HCT116 (cell line): ENCODE results near the gene EFS. TPM values are rescaled to one million over a fixed set of nuclear protein-coding genes. Genes with fewer than 3 reads are reported as not detected.

Experiments
- ATAC-seq: fragments of 200-7000 bp; cut with Tn5 transposase; 2 replicates; pipeline ENCODE4 v1.9.1; 2020; ENCODE audit warnings: mild to moderate bottlenecking, moderate library complexity
- BruUV-seq: library from RNA; stranded (reverse); fragments of 400-500 nt; replicated peaks from 2 replicates; lab custom pipeline; 2021; lab: Mats Ljungman, UMichigan
- CTCF ChIA-PET: fragments of 300-600 bp; sonication (Branson Sonifier 250); formaldehyde crosslinking; loops from one replicate; lab custom pipeline; 2021; ENCODE audit warnings: antibody characterized with exemption; lab: Charles Lee
- POLR2A ChIA-PET: fragments of 300-600, 350-600 bp; sonication (Branson Sonifier 250); formaldehyde crosslinking; loops from one replicate; lab custom pipeline; 2021; ENCODE audit warnings: antibody characterized with exemption; lab: Charles Lee
- RAD21 ChIA-PET, 2 experiments: fragments of 300-600 bp; sonication (Branson Sonifier 250); formaldehyde crosslinking; loops; one replicate each; lab custom pipeline; 2023; ENCODE audit warnings: low total read pairs in 2 of 2; ENCODE audit not compliant: uncharacterized antibody in 2 of 2, unreplicated experiment in 2 of 2, low non-redundant PET in 1 of 2; lab: Charles Lee
- DNase-seq: peaks from one replicate; pipeline ENCODE4 v3.0.0-alpha.2; 2010; ENCODE audit warnings: low read depth, low spot score
- H2AFZ ChIP-seq: fragments of 200-600 bp; shearing (Covaris generic), sonication (generic); 2 replicates; pipeline ENCODE4 v1.6.1; 2017; ENCODE audit warnings: low read depth, mixed run types, mixed read lengths, antibody characterized with exemption, low read length; ENCODE audit not compliant: poor library complexity, severe bottlenecking
- H3K27ac ChIP-seq: 2 replicates; pipeline ENCODE4 v1.5.1; 2012; ENCODE audit warnings: low read depth, low read length
- H3K27me3 ChIP-seq: fragments of 200-600 bp; sonication (generic); 2 replicates; pipeline ENCODE4 v1.6.1; 2016; ENCODE audit warnings: mixed run types, low read length, mixed read lengths; ENCODE audit not compliant: insufficient read depth
- H3K36me3 ChIP-seq, 2 experiments: fragments of 200-500 bp in 1 of 2; fragments of 200-600 bp in 1 of 2; sonication (Bioruptor generic) in 1 of 2; sonication (generic) in 1 of 2; 2 replicates each; pipeline versions ENCODE4 v1.5.1 to v1.6.1; 2014 to 2016; ENCODE audit warnings: low read length in 2 of 2, inconsistent platforms in 1 of 2, mixed read lengths in 1 of 2, mixed run types in 1 of 2; ENCODE audit not compliant: insufficient read depth in 2 of 2, control insufficient read depth in 1 of 2
- H3K4me1 ChIP-seq, 2 experiments: fragments of 200-600 bp in 1 of 2; sonication (generic) in 1 of 2; 2 replicates each; pipeline versions ENCODE4 v1.5.1 to v1.6.1; 2012 to 2017; ENCODE audit warnings: low read length in 2 of 2, inconsistent platforms in 1 of 2, mild to moderate bottlenecking in 1 of 2, mixed read lengths in 1 of 2, mixed run types in 1 of 2, moderate library complexity in 1 of 2; ENCODE audit not compliant: insufficient read depth in 2 of 2, control insufficient read depth in 1 of 2
- H3K4me2 ChIP-seq: fragments of 200-600 bp; sonication (generic); 2 replicates; pipeline ENCODE4 v1.6.1; 2017; ENCODE audit warnings: mixed run types, low read length, mixed read lengths
- H3K4me3 ChIP-seq, 2 experiments: fragments of 200-600 bp in 1 of 2; sonication (generic) in 1 of 2; replicated peaks in 1 of 2; 2 replicates each; pipeline ENCODE4 v1.5.1; 2011 to 2016; ENCODE audit warnings: low read length in 2 of 2, control low read depth in 1 of 2, low read depth in 1 of 2, mild to moderate bottlenecking in 1 of 2, mixed read lengths in 1 of 2, mixed run types in 1 of 2
- H3K79me2 ChIP-seq: fragments of 200-600 bp; sonication (generic); 2 replicates; pipeline ENCODE4 v1.6.1; 2017; ENCODE audit warnings: mild to moderate bottlenecking, mixed run types, low read length, moderate library complexity, mixed read lengths; ENCODE audit not compliant: insufficient read depth
- H3K9ac ChIP-seq: fragments of 200-600 bp; sonication (generic); 2 replicates; pipeline ENCODE4 v1.6.1; 2016; ENCODE audit warnings: low read length, mixed read lengths
- H3K9me2 ChIP-seq: fragments of 200-600 bp; sonication (generic), shearing (Covaris generic); 2 replicates; pipeline ENCODE4 v1.6.1; 2017; ENCODE audit warnings: mixed run types, mild to moderate bottlenecking, moderate library complexity; ENCODE audit not compliant: insufficient read depth
- H3K9me3 ChIP-seq, 2 experiments: fragments of 200-500 bp in 1 of 2; fragments of 200-600 bp in 1 of 2; sonication (Bioruptor generic) in 1 of 2; sonication (generic) in 1 of 2; 2 replicates each; pipeline ENCODE4 v1.6.1; 2014 to 2017; ENCODE audit warnings: low read length in 2 of 2, mixed read lengths in 2 of 2, inconsistent platforms in 1 of 2, low read depth in 1 of 2, mild to moderate bottlenecking in 1 of 2, mixed run types in 1 of 2, moderate library complexity in 1 of 2; ENCODE audit not compliant: control insufficient read depth in 1 of 2, insufficient read depth in 1 of 2
- H4K20me1 ChIP-seq: fragments of 200-600 bp; sonication (generic), shearing (Covaris generic); 2 replicates; pipeline ENCODE4 v1.6.1; 2017; ENCODE audit warnings: mixed run types, mild to moderate bottlenecking, moderate library complexity; ENCODE audit not compliant: insufficient read depth
- CBX3 ChIP-seq: IDR thresholded peaks from 2 replicates; pipeline ENCODE4 v1.6.1; 2012; ENCODE audit warnings: low read depth
- CEBPB ChIP-seq: IDR thresholded peaks from 2 replicates; pipeline ENCODE4 v1.6.1; 2012; ENCODE audit warnings: low read depth
- EZH2 ChIP-seq: fragments of 200-600 bp; sonication (generic); IDR thresholded peaks from 2 replicates; pipeline ENCODE4 v1.6.1; 2017; ENCODE audit warnings: antibody characterized with exemption, mixed run types
- EZH2phosphoT487 ChIP-seq: fragments of 200-600 bp; IDR thresholded peaks from 2 replicates; pipeline ENCODE4 v1.6.1; 2018; ENCODE audit warnings: antibody characterized with exemption, borderline replicate concordance
- FOSL1 ChIP-seq: IDR thresholded peaks from 2 replicates; pipeline ENCODE4 v1.6.1; 2012; ENCODE audit warnings: low read depth
- POLR2A ChIP-seq: IDR thresholded peaks from 2 replicates; pipeline ENCODE4 v1.7.0; 2011; ENCODE audit warnings: borderline replicate concordance; ENCODE audit not compliant: insufficient read depth, insufficient read length; ENCODE audit errors: extremely low read depth
- POLR2AphosphoS5 ChIP-seq: IDR thresholded peaks from 2 replicates; pipeline ENCODE4 v1.6.1; 2011; ENCODE audit warnings: mild to moderate bottlenecking, low read depth, low read length, moderate library complexity
- SIN3A ChIP-seq: IDR thresholded peaks from 2 replicates; pipeline ENCODE4 v1.6.1; 2012; ENCODE audit warnings: low read depth
- SP1 ChIP-seq: IDR thresholded peaks from 2 replicates; pipeline ENCODE4 v1.6.1; 2012; ENCODE audit warnings: low read depth
- SRF ChIP-seq: IDR thresholded peaks from 2 replicates; pipeline ENCODE4 v1.6.1; 2012; ENCODE audit warnings: low read depth
- TCF7L2 ChIP-seq: IDR thresholded peaks from 2 replicates; pipeline ENCODE4 v1.7.0; 2011; ENCODE audit warnings: borderline replicate concordance, inconsistent platforms; ENCODE audit not compliant: insufficient read depth, insufficient read length; ENCODE audit errors: extremely low read depth
- YY1 ChIP-seq: IDR thresholded peaks from 2 replicates; pipeline ENCODE4 v1.6.1; 2011; ENCODE audit warnings: low read length, low read depth, moderate library complexity, mild to moderate bottlenecking; ENCODE audit not compliant: insufficient replicate concordance; ENCODE audit errors: extremely low read depth
- ZFX ChIP-seq: fragments of 450-650 bp; IDR thresholded peaks from 2 replicates; pipeline ENCODE4 v1.6.1; 2017
- ZNF274 ChIP-seq: fragments of 200-500 bp; sonication (Bioruptor generic); IDR thresholded peaks from 2 replicates; pipeline ENCODE4 v1.6.1; 2014; ENCODE audit warnings: mild to moderate bottlenecking, low read depth, low read length, inconsistent platforms
- intact Hi-C: fragments of 100-400 bp; cut with micrococcal nuclease; formaldehyde crosslinking; loops from 2 replicates; pipeline ENCODE4 v1.10.0; 2022
- total RNA-seq: library from RNA; stranded (reverse); gene quantifications from one replicate; pipeline ENCODE4 v1.2.1, GENCODE V29; 2021; ENCODE audit not compliant: unreplicated experiment
- TF ChIP-seq, protein P1 (sequence below): IDR thresholded peaks from 2 replicates; pipeline ENCODE4 v1.6.1; 2012
- TF ChIP-seq, protein P2 (sequence below): IDR thresholded peaks from 2 replicates; pipeline ENCODE4 v1.6.1; 2012

The EFS gene
- total RNA-seq, 1 experiment from 2014 or later = 0.10 TPM

DNA sequence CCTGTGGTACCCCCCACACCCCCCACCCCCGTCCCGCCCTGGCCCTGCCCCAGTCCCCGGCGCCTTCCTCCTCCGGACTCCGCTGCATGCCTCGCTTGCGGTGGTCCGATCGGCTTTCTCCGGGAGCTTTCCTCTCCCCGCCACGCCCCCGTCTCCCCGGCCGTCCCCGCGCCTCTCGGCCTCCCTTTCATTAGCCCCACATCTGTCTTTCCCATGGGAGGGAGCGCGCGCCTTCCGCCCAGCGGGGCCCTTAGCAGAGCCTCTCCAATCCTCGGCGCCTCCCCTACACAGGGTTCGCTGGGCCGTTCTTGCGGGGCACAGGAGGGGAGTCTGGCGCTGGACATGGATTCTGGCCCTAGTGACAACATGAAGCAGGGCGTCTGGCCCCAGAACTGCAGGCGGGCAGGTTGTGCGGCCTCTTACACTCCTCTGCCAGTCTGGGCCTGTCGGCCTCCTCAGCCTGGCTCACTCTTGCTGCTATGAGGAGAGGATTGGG lies 1.5 kb upstream of the EFS start:
- H3K4me3 ChIP-seq = no peak overlapping the region
- no peaks in the 10 kb centered on the region for H4K20me1 ChIP-seq
- H3K4me2 ChIP-seq = no peak overlapping the region
- H3K79me2 ChIP-seq = no peaks in the 10 kb centered on the region
- DNase-seq (no peak), ATAC-seq (no peak)
- no TSS peak for BruUV-seq
- H3K4me1 ChIP-seq = no peaks in the 10 kb centered on the region; a peak in 1 of 4 replicates
- H3K27ac ChIP-seq = no peak overlapping the region
- H3K36me3 ChIP-seq = no peaks in the 10 kb centered on the region
- ChIA-PET POLR2A (no interaction called here), RAD21 (no interaction called here), CTCF (interaction anchor here (1.7 kb wide), 1 partner anchor 14 kb away, joined by 6 read pairs; no protein-coding TSS in a partner anchor)
- H3K9ac ChIP-seq = no peak overlapping the region
- H3K9me3 ChIP-seq = no peaks in the 10 kb centered on the region
- intact Hi-C loops = no loop called here
- no peak for TF ChIP-seq SIN3A
- no peak for TF ChIP-seq TCF7L2
- no peak for TF ChIP-seq SRF
- no peak for TF ChIP-seq YY1
- TF ChIP-seq POLR2A = no peak
- TF ChIP-seq FOSL1 = no peak
- no peak for TF ChIP-seq EZH2phosphoT487
- no peaks in the 10 kb centered on the region for H3K9me2 ChIP-seq
- H3K27me3 ChIP-seq = 0 out of 2 replicates have a peak, but pooled peaks cover 3% of the 10 kb centered on the region
- H2AFZ ChIP-seq = no peak overlapping the region

DNA sequence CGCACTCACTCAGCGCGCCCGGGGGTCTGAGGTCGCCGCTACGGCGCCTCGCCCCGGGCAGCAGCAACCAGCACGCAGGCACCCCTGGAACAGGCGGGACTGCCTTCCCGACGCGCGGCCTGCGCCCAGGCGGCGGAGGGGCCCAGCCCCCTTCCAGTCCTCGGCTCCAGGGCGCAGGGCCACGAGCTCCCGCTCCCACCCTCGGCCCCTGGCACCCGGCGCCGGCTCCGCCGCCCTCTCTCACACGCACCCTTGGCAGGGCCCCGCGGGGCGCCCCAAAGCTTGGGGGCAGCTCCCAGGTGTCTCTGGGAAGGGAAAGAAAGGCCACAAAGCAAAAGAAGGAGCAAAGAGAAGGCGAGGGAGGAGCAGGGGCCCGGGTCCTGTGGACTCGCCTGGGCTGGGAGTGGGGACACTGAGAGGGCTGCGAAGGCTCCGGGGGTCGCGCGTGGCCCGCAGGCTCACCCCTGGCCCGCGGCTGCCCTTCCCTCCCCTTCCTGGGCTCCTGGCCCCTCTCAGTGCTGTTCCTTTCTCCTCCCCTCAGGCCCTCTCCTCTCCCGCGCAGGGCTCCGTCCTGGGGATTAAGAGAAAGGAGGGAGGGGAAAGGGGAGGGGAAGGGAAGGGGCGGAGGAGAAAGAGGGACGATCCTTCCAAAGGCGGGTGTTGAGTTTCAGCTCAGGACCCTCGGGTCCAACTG lies 907 bp upstream of the EFS start:
- ChIA-PET RAD21 (no interaction called here), CTCF (no interaction called here), POLR2A (no interaction called here)
- H3K27me3 ChIP-seq = 0 out of 2 replicates have a peak, but pooled peaks cover 3% of the 10 kb centered on the region
- TF ChIP-seq TCF7L2 = no peak
- TF ChIP-seq CEBPB = no peak
- no peak for TF ChIP-seq FOSL1
- TF ChIP-seq, protein P1, sequence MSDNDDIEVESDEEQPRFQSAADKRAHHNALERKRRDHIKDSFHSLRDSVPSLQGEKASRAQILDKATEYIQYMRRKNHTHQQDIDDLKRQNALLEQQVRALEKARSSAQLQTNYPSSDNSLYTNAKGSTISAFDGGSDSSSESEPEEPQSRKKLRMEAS = no peak
- no peak for TF ChIP-seq SIN3A
- no peak for TF ChIP-seq POLR2AphosphoS5
- no peak for TF ChIP-seq EZH2phosphoT487
- no peak for TF ChIP-seq SP1
- TF ChIP-seq ZNF274 = no peak
- TF ChIP-seq EZH2 = no peak
- TF ChIP-seq CBX3 = no peak
- no peak for TF ChIP-seq YY1
- TF ChIP-seq, protein P2, sequence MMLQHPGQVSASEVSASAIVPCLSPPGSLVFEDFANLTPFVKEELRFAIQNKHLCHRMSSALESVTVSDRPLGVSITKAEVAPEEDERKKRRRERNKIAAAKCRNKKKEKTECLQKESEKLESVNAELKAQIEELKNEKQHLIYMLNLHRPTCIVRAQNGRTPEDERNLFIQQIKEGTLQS = no peak
- no peak for TF ChIP-seq ZFX
- no peak for TF ChIP-seq POLR2A
- H3K4me3 ChIP-seq = no peak overlapping the region
- H3K36me3 ChIP-seq = no peaks in the 10 kb centered on the region
- no peaks in the 10 kb centered on the region for H4K20me1 ChIP-seq
- DNase-seq (no peak), ATAC-seq (no peak)
- no peak overlapping the region for H2AFZ ChIP-seq
- H3K9me2 ChIP-seq = no peaks in the 10 kb centered on the region
- H3K79me2 ChIP-seq = no peaks in the 10 kb centered on the region
- no peak overlapping the region for H3K27ac ChIP-seq
- intact Hi-C loops = no loop called here
- no peaks in the 10 kb centered on the region for H3K9me3 ChIP-seq
- BruUV-seq = no TSS peak
- no peak overlapping the region for H3K9ac ChIP-seq
- H3K4me2 ChIP-seq = no peak overlapping the region
- H3K4me1 ChIP-seq = no peaks in the 10 kb centered on the region; a peak in 1 of 4 replicates
